GM23338 (cell line): ENCODE data around the gene MVB12B. TPM values are rescaled to one million over a fixed set of nuclear protein-coding genes. Genes with fewer than 3 reads are reported as not detected.

Experiments used
- ATAC-seq: fragments of 200-7000 bp; cut with Tn5 transposase; 3 replicates; pipeline ENCODE4 v1.9.1; 2020
- DNase-seq: peaks from one replicate; pipeline ENCODE4 v3.0.0-alpha.2; 2015; ENCODE audit warnings: low spot score
- H2AFZ ChIP-seq: fragments of 200-600 bp; sonication (generic); 2 replicates; pipeline ENCODE4 v1.8.0; 2016; ENCODE audit warnings: antibody characterized with exemption, mild to moderate bottlenecking, moderate library complexity
- H3F3A ChIP-seq: fragments of 200-600 bp; sonication (generic); replicated peaks from 2 replicates; pipeline ENCODE4 v1.8.0; 2017; ENCODE audit warnings: antibody characterized with exemption, mixed run types, low read depth
- H3K27ac ChIP-seq: fragments of 200-600 bp; sonication (generic); 2 replicates; pipeline ENCODE4 v1.6.1; 2016; ENCODE audit warnings: low read depth
- H3K27me3 ChIP-seq: fragments of 200-600 bp; sonication (generic); 2 replicates; pipeline ENCODE4 v1.8.0; 2016; ENCODE audit warnings: mild to moderate bottlenecking, mixed run types, moderate library complexity; ENCODE audit not compliant: insufficient read depth
- H3K36me3 ChIP-seq: fragments of 200-600 bp; sonication (generic); 2 replicates; pipeline ENCODE4 v1.8.0; 2016; ENCODE audit warnings: mild to moderate bottlenecking; ENCODE audit not compliant: insufficient read depth
- H3K4me1 ChIP-seq: fragments of 200-600 bp; sonication (generic); 2 replicates; pipeline ENCODE4 v1.8.0; 2016; ENCODE audit warnings: mild to moderate bottlenecking, moderate library complexity; ENCODE audit not compliant: insufficient read depth
- H3K4me2 ChIP-seq: fragments of 200-600 bp; sonication (generic); 2 replicates; pipeline ENCODE4 v1.7.1; 2017; ENCODE audit warnings: mixed run types
- H3K4me3 ChIP-seq: fragments of 200-600 bp; sonication (generic); 2 replicates; pipeline ENCODE4 v1.6.1; 2016; ENCODE audit warnings: mixed run types
- H3K79me2 ChIP-seq: fragments of 200-600 bp; sonication (generic); replicated peaks from 2 replicates; pipeline ENCODE4 v1.8.0; 2017; ENCODE audit warnings: mild to moderate bottlenecking; ENCODE audit not compliant: insufficient read depth
- H3K9me2 ChIP-seq: fragments of 200-600 bp; sonication (generic); 2 replicates; pipeline ENCODE4 v1.8.0; 2017; ENCODE audit not compliant: insufficient read depth
- H4K20me1 ChIP-seq: fragments of 200-600 bp; sonication (generic); replicated peaks from 2 replicates; pipeline ENCODE4 v1.8.0; 2017; ENCODE audit warnings: mild to moderate bottlenecking; ENCODE audit not compliant: insufficient read depth
- H3K27ac Mint-ChIP-seq: 2 replicates; pipeline ENCODE4 v1.8.0; 2020; ENCODE audit warnings: inconsistent platforms, mild to moderate bottlenecking, moderate library complexity, mixed read lengths
- H3K27me3 Mint-ChIP-seq: 3 replicates; pipeline ENCODE4 v1.8.0; 2022; ENCODE audit warnings: low read depth, mild to moderate bottlenecking, moderate library complexity, mixed read lengths, inconsistent platforms; ENCODE audit not compliant: insufficient read depth, poor library complexity
- H3K36me3 Mint-ChIP-seq: 3 replicates; pipeline ENCODE4 v1.8.0; 2021; ENCODE audit warnings: low read depth, mild to moderate bottlenecking, inconsistent platforms, moderate library complexity, mixed read lengths
- H3K4me1 Mint-ChIP-seq: 3 replicates; pipeline ENCODE4 v1.8.0; 2020; ENCODE audit warnings: mild to moderate bottlenecking, inconsistent platforms, mixed read lengths
- H3K4me3 Mint-ChIP-seq: 3 replicates; pipeline ENCODE4 v1.8.0; 2021; ENCODE audit warnings: moderate library complexity, mild to moderate bottlenecking, inconsistent platforms, mixed read lengths
- H3K9me3 Mint-ChIP-seq: 3 replicates; pipeline ENCODE4 v1.8.0; 2020; ENCODE audit warnings: moderate library complexity, mild to moderate bottlenecking, inconsistent platforms, mixed read lengths
- CREB1 ChIP-seq: fragments of 250-450 bp; sonication (Bioruptor Pico); IDR thresholded peaks from 2 replicates; pipeline ENCODE4 v1.5.0; 2020; ENCODE audit warnings: low read depth, mild to moderate bottlenecking, moderate library complexity
- EZH2 ChIP-seq: fragments of 200-600 bp; sonication (generic); IDR thresholded peaks from one replicate; pipeline ENCODE4 v1.8.0; 2017; ENCODE audit warnings: antibody characterized with exemption, mild to moderate bottlenecking, low read depth; ENCODE audit not compliant: unreplicated experiment
- EZH2phosphoT487 ChIP-seq: fragments of 200-600 bp; sonication (generic); IDR thresholded peaks from one replicate; pipeline ENCODE4 v1.8.1; 2018; ENCODE audit warnings: antibody characterized with exemption; ENCODE audit not compliant: unreplicated experiment
- JUNB ChIP-seq: IDR thresholded peaks from one replicate; pipeline ENCODE4 v1.6.1; 2016; ENCODE audit warnings: antibody characterized with exemption; ENCODE audit not compliant: unreplicated experiment
- NANOG ChIP-seq: IDR thresholded peaks from 2 replicates; pipeline ENCODE4 v1.6.1; 2016; ENCODE audit warnings: antibody characterized with exemption, borderline replicate concordance
- POLR2AphosphoS5 ChIP-seq: IDR thresholded peaks from 2 replicates; pipeline ENCODE4 v1.6.1; 2016; ENCODE audit warnings: antibody characterized with exemption, low read depth
- STAT1 ChIP-seq: IDR thresholded peaks from one replicate; pipeline ENCODE4 v1.6.1; 2016; ENCODE audit warnings: antibody characterized with exemption; ENCODE audit not compliant: unreplicated experiment
- ZNF114 ChIP-seq: fragments of 250-450 bp; sonication (Bioruptor Pico); IDR thresholded peaks from 2 replicates; pipeline ENCODE4 v1.5.0; 2020; ENCODE audit warnings: mild to moderate bottlenecking, moderate library complexity
- ZNF331 ChIP-seq: fragments of 250-450 bp; sonication (Bioruptor Pico); IDR thresholded peaks from 2 replicates; pipeline ENCODE4 v1.5.0; 2020; ENCODE audit warnings: low read depth, mild to moderate bottlenecking, moderate library complexity
- polyA plus RNA-seq: library from polyadenylated mRNA; unstranded; fragments of >200 nt; fragmentation: Nextera tagmentation; extraction: Ambion mirVana; gene quantifications from 2 replicates; pipeline ENCODE4 v1.2.1, GENCODE V29; 2016
- total RNA-seq: library from RNA; depleted of rRNA; stranded (reverse); fragments of >200 nt; shearing (Covaris generic); gene quantifications from 2 replicates; pipeline ENCODE4 v1.2.3, GENCODE V29; 2014
- TF ChIP-seq, protein P1 (sequence below), 2 experiments: fragments of 200-600 bp in 1 of 2; sonication (generic) in 1 of 2; conservative IDR thresholded peaks; 2 replicates each; pipeline versions ENCODE4 v1.5.1 to v1.6.1; 2016 to 2017; ENCODE audit warnings: antibody characterized with exemption in 2 of 2, low read depth in 2 of 2, mild to moderate bottlenecking in 2 of 2, moderate library complexity in 1 of 2
- TF ChIP-seq, protein P2 (sequence below): IDR thresholded peaks from one replicate; pipeline ENCODE4 v1.6.1; 2018; ENCODE audit warnings: antibody characterized with exemption; ENCODE audit not compliant: unreplicated experiment
- TF ChIP-seq, protein P3 (sequence below): fragments of 250-450 bp; sonication (Bioruptor Pico); IDR thresholded peaks from 2 replicates; pipeline ENCODE4 v1.5.0; 2020; ENCODE audit warnings: mild to moderate bottlenecking, moderate library complexity
- TF ChIP-seq, protein P4 (sequence below): IDR thresholded peaks from 2 replicates; pipeline ENCODE4 v1.6.1; 2016; ENCODE audit warnings: antibody characterized with exemption

Gene MVB12B
- total and polyA plus RNA-seq, 2 experiments from 2014 or later, result 1.9 to 6.6 TPM

DNA sequence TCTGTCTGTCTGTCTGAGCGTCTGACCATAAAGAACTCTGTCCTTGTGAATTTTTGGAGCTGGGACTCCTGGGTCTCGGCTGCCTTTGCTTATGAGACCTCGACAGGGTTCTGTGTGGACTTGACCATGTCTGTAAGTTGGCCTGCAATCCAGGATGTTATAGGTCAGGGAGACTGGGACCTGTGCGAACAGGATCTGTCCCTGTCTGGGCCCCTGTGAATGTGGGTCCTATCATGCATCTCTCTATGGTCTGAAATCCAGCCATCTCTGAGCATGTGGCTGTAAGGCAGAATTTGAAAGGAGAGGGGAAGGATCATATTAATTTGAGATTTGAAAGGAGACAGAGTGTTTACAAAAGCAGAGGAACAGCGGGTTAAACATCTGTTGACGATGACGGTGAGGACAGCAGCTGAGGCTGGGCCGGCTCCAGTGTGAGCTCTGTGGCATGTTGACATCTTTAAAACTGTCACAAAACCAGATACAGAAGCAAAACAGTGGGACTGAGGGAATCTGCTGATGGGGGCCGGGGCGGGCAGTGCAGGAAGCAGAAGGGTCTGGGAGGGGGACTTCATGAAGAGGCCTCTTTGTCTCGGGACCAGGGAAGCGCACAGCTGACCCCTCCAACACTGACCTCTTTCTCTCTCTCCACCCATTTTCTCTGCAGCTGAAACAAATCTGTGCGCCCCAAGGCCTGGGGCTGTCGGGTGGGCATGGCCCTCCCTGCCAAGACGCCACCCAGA, 19.1 kb upstream of the MVB12B start:
- no peak for DNase-seq
- H4K20me1 ChIP-seq, result no peaks in the 10 kb centered on the region
- TF ChIP-seq NANOG, result no peak
- TF ChIP-seq POLR2AphosphoS5, result no peak
- TF ChIP-seq, protein P1, sequence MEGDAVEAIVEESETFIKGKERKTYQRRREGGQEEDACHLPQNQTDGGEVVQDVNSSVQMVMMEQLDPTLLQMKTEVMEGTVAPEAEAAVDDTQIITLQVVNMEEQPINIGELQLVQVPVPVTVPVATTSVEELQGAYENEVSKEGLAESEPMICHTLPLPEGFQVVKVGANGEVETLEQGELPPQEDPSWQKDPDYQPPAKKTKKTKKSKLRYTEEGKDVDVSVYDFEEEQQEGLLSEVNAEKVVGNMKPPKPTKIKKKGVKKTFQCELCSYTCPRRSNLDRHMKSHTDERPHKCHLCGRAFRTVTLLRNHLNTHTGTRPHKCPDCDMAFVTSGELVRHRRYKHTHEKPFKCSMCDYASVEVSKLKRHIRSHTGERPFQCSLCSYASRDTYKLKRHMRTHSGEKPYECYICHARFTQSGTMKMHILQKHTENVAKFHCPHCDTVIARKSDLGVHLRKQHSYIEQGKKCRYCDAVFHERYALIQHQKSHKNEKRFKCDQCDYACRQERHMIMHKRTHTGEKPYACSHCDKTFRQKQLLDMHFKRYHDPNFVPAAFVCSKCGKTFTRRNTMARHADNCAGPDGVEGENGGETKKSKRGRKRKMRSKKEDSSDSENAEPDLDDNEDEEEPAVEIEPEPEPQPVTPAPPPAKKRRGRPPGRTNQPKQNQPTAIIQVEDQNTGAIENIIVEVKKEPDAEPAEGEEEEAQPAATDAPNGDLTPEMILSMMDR (conservative IDR thresholded peaks at IDR 0.05; ENCODE audit: low read depth in 2 of 2), result no peak
- TF ChIP-seq, protein P2, sequence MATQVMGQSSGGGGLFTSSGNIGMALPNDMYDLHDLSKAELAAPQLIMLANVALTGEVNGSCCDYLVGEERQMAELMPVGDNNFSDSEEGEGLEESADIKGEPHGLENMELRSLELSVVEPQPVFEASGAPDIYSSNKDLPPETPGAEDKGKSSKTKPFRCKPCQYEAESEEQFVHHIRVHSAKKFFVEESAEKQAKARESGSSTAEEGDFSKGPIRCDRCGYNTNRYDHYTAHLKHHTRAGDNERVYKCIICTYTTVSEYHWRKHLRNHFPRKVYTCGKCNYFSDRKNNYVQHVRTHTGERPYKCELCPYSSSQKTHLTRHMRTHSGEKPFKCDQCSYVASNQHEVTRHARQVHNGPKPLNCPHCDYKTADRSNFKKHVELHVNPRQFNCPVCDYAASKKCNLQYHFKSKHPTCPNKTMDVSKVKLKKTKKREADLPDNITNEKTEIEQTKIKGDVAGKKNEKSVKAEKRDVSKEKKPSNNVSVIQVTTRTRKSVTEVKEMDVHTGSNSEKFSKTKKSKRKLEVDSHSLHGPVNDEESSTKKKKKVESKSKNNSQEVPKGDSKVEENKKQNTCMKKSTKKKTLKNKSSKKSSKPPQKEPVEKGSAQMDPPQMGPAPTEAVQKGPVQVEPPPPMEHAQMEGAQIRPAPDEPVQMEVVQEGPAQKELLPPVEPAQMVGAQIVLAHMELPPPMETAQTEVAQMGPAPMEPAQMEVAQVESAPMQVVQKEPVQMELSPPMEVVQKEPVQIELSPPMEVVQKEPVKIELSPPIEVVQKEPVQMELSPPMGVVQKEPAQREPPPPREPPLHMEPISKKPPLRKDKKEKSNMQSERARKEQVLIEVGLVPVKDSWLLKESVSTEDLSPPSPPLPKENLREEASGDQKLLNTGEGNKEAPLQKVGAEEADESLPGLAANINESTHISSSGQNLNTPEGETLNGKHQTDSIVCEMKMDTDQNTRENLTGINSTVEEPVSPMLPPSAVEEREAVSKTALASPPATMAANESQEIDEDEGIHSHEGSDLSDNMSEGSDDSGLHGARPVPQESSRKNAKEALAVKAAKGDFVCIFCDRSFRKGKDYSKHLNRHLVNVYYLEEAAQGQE, result no peak
- TF ChIP-seq EZH2phosphoT487, result no peak
- no peak for TF ChIP-seq CREB1 (CRISPR knock-in tag)
- TF ChIP-seq ZNF114, result no peak
- TF ChIP-seq ZNF331 (CRISPR knock-in tag), result no peak
- no peak for TF ChIP-seq STAT1
- TF ChIP-seq, protein P3, sequence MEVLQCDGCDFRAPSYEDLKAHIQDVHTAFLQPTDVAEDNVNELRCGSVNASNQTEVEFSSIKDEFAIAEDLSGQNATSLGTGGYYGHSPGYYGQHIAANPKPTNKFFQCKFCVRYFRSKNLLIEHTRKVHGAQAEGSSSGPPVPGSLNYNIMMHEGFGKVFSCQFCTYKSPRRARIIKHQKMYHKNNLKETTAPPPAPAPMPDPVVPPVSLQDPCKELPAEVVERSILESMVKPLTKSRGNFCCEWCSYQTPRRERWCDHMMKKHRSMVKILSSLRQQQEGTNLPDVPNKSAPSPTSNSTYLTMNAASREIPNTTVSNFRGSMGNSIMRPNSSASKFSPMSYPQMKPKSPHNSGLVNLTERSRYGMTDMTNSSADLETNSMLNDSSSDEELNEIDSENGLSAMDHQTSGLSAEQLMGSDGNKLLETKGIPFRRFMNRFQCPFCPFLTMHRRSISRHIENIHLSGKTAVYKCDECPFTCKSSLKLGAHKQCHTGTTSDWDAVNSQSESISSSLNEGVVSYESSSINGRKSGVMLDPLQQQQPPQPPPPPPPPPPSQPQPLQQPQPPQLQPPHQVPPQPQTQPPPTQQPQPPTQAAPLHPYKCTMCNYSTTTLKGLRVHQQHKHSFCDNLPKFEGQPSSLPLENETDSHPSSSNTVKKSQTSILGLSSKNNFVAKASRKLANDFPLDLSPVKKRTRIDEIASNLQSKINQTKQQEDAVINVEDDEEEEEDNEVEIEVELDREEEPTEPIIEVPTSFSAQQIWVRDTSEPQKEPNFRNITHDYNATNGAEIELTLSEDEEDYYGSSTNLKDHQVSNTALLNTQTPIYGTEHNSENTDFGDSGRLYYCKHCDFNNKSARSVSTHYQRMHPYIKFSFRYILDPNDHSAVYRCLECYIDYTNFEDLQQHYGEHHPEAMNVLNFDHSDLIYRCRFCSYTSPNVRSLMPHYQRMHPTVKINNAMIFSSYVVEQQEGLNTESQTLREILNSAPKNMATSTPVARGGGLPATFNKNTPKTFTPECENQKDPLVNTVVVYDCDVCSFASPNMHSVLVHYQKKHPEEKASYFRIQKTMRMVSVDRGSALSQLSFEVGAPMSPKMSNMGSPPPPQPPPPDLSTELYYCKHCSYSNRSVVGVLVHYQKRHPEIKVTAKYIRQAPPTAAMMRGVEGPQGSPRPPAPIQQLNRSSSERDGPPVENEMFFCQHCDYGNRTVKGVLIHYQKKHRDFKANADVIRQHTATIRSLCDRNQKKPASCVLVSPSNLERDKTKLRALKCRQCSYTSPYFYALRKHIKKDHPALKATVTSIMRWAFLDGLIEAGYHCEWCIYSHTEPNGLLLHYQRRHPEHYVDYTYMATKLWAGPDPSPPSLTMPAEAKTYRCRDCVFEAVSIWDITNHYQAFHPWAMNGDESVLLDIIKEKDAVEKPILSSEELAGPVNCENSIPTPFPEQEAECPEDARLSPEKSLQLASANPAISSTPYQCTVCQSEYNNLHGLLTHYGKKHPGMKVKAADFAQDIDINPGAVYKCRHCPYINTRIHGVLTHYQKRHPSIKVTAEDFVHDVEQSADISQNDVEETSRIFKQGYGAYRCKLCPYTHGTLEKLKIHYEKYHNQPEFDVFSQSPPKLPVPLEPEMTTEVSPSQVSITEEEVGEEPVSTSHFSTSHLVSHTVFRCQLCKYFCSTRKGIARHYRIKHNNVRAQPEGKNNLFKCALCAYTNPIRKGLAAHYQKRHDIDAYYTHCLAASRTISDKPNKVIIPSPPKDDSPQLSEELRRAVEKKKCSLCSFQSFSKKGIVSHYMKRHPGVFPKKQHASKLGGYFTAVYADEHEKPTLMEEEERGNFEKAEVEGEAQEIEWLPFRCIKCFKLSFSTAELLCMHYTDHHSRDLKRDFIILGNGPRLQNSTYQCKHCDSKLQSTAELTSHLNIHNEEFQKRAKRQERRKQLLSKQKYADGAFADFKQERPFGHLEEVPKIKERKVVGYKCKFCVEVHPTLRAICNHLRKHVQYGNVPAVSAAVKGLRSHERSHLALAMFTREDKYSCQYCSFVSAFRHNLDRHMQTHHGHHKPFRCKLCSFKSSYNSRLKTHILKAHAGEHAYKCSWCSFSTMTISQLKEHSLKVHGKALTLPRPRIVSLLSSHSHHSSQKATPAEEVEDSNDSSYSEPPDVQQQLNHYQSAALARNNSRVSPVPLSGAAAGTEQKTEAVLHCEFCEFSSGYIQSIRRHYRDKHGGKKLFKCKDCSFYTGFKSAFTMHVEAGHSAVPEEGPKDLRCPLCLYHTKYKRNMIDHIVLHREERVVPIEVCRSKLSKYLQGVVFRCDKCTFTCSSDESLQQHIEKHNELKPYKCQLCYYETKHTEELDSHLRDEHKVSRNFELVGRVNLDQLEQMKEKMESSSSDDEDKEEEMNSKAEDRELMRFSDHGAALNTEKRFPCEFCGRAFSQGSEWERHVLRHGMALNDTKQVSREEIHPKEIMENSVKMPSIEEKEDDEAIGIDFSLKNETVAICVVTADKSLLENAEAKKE (CRISPR knock-in tag), result no peak
- TF ChIP-seq, protein P4, sequence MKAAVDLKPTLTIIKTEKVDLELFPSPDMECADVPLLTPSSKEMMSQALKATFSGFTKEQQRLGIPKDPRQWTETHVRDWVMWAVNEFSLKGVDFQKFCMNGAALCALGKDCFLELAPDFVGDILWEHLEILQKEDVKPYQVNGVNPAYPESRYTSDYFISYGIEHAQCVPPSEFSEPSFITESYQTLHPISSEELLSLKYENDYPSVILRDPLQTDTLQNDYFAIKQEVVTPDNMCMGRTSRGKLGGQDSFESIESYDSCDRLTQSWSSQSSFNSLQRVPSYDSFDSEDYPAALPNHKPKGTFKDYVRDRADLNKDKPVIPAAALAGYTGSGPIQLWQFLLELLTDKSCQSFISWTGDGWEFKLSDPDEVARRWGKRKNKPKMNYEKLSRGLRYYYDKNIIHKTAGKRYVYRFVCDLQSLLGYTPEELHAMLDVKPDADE, result no peak
- no peak for TF ChIP-seq JUNB
- no peak for TF ChIP-seq EZH2
- no peaks in the 10 kb centered on the region for H3K4me1 ChIP-seq
- H3K36me3 Mint-ChIP-seq, result no peaks in the 10 kb centered on the region; the same call in 2 of the 3 replicates
- no peaks in the 10 kb centered on the region for H3K9me2 ChIP-seq
- no peak overlapping the region for H3K4me3 ChIP-seq
- no peak overlapping the region for H2AFZ ChIP-seq
- peaks cover 2% of the 10 kb centered on the region; the same call in 1 of the 3 replicates for H3K4me1 Mint-ChIP-seq
- H3K27me3 Mint-ChIP-seq, result peaks cover 7% of the 10 kb centered on the region
- no peak overlapping the region for H3K4me2 ChIP-seq
- no peaks in the 10 kb centered on the region for H3F3A ChIP-seq
- no peaks in the 10 kb centered on the region for H3K36me3 ChIP-seq
- no peaks in the 10 kb centered on the region; the same call in 2 of the 3 replicates for H3K9me3 Mint-ChIP-seq
- H3K27ac ChIP-seq, result no peak overlapping the region
- no peak overlapping the region for H3K4me3 Mint-ChIP-seq
- H3K27ac Mint-ChIP-seq, result no peak overlapping the region
- H3K79me2 ChIP-seq, result no peaks in the 10 kb centered on the region
- H3K27me3 ChIP-seq, result no peaks in the 10 kb centered on the region
- ATAC-seq, result no peak
